ENCODE measurements around the gene ACSM6.

The ACSM6 gene

DNA sequence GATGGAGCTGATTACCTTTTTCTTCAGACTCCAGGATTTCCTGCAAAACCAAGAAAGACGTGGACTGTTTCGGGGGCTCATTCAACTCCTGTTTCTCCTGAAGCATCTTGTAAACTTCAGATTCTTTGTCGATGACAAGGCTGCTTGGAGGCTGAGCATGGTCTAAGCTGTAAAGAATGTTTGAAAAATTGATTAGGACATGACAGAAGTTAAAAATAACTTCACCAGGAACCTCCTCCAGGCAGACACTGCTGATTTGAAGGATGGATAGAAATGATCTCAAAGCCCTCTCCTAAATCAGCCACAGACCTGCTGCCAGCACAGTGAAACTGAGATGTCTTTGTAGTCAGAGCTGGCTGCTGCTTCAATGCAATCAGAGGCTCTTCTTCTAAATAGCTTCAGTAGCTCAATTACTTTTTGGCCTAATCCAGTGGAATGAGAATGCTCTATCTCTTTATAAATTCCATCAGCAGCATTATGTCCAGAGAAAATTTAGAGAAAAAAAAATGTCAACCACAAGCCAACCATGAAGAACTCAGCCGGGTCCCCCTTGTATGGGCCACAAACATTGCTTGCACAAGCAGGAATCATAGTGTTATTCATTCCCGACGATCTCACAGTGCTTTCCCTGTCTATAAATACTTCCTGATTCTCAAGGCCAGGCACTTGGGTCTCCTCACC lies 53.3 kb downstream of the ACSM6 start:
- DNase-seq: no peak

DNA sequence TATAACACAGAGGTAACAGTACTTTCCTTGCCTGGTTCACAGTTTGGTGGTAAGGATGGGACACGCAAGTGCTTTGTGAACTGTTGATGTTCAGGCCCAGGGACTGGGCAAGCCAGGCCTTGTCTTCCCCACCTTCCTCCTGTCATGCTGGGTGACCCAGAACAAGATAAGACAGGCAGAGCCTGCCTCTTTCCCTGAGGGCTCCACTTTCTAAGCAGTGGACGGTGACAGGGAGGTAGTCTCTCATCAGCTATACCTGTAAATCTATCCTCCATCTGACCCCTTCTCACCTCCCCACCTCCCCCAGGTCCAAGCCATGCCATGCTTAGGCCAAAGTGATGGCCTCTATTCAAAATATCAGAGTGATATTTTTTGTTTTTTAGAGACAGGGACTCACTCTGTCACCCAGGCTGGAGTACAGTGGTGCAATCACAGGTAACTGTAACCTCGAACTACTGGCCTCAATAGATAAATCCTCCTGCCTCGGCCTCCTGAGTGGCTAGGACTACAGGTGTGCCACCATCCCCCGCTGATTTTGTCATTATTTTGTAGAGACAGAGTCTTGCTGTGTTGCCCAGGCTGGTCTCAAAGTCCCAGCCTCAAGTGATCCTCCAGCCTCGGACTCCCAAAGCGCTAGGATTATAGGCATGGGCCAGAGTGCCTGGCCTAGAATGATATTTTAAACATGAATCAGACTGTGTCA lies 54.0 kb downstream of the ACSM6 start:
- no peak for DNase-seq

DNA sequence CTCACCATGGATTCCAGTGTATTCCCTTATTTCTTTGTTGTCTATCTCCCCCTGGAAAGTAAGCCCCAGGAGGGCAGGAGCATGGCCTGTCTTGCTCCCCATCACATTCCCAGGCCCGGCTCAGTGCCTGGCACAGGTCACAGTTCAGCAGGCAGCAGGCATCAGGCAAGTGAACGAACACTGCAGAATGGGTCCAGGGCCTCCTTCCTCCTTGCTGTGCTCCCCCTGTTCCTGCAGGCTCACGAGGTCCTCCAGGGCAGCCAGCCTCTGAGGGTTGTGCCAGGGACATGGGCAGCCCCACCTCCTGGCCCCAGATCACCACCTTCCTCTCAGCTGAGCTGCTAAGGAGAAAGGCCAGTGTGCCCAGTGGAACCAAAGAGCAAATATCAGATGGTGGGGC lies 55.0 kb downstream of the ACSM6 start:
- DNase-seq: no peak

DNA sequence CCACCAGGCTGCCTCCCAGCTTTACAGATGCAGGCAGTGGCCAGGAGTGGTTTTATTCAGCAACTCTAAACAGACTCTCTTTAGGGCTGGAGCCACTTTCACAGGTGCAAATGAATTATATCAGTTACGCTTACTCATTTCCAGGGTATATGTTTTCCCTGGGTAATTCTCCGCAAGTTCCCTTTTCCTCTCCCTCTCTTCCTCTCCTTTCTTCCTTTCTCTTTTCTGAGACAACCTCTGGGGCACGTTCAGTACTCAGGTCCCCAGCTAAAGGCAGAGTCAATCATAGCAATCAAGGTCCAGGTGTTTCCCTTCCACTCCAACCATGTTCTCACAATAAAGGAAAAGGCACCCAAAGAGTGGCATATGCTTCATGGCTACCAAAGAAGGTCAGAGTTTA lies 55.4 kb downstream of the ACSM6 start:
- DNase-seq: no peak

DNA sequence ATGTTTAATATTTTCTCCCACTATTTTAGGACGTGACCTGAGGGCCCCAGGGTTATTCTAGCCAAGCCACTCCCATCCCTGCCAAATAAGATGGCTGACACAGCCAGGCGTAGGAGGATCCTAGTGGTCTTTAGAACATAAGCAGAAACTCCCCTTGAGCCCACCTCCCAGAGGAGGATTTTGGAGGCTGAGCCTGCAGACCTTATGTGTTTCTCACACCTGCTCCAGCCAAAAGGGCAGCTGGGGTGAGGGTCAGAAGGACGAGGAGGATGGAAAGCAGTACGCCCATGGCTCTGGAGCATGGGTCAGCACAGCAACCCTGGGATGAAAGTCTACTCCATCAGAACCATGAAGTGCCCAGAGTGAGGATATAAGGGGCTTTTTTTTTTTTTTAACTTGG lies 56.8 kb downstream of the ACSM6 start:
- no peak for DNase-seq

DNA sequence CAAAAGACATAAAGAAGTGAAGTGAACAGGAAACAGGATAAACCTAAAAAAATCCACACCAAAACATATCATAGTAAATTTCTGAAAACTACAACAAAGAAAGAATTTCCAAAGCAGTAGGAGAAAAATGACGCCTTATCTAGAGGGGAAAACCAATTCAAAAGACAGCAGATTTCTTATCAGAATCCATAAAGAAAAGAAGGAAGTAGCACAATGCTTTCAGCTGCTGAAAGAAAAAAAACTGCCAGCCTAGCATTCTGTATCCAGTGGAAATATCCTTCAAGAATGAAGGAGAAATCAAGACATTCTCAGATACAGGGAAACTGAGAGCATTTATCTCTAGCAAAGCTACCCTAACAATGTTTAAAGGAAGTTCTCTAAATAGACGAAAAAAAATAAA lies 59.0 kb downstream of the ACSM6 start:
- no peak for DNase-seq

DNA sequence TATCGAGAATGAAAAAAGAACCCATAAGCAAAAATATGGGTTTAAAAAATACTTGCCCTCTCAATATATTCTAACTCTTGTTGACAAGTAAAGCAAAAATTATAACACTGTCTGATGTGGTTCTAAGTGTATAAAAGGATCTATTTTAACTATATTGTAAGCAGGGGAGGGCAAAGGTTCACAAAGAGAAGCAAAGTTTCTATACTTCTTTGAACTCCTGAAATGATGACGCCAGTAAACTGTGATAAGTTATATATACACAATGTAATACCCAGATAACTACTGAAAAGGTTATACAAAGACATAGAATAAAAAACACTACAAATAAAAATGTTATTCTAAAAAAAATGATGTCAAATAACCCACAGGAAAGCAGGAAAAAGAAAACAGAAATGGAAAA lies 59.6 kb downstream of the ACSM6 start:
- no peak for DNase-seq

DNA sequence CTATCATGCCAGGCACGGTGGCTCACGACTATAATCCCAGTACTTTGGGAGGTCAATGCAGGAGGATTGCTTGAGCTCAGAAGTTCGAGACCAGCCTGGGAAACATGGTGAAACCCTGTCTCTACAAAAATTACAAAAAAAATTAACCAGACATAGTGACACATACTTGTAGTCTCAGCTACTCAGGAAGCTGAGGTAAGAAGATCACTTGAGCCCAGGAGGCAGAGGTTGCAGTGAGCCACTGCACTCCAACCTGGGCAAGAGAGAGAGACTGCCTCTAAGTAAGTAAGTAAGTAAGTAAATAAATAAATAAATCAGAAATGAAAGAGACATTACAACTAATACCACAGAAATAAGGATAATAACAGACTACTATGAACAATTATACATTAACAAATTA lies 60.6 kb downstream of the ACSM6 start:
- no peak for DNase-seq

DNA sequence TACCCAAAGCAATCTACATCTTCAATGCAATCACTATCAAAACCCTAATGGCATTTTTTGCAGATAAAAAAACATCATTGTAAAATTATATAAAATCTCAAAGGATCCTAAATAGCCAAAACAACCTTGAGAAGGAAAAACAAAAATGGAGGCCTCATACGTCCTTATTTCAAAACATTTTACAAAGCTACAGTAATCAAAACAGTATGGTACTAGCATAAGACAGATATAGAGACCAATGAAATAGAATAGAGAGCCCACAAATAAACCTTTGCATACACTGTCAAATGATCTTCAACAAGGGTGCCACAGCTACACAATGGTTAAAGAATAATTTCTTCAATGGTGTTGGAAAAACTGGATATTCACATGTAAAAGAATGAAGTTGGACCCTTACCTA lies 62.2 kb downstream of the ACSM6 start:
- DNase-seq: no peak

DNA sequence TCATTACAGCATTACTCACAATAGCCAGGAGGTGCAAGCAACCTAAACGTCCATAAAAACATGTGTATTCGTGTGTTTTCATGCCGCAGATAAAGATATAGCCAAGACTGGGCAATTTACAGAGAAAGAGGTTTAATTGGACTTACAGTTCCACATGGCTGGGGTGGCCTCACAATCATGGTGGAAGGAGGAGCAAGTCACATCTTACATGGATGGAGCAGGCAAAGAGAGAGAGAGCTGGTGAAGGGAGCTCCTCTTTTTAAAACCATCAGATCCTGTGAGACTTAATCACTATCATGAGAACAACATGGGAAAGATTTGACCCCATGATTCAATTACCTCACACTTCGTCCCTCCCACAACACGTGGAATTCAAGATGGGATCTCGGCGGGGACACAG lies 63.8 kb downstream of the ACSM6 start:
- DNase-seq: no peak

DNA sequence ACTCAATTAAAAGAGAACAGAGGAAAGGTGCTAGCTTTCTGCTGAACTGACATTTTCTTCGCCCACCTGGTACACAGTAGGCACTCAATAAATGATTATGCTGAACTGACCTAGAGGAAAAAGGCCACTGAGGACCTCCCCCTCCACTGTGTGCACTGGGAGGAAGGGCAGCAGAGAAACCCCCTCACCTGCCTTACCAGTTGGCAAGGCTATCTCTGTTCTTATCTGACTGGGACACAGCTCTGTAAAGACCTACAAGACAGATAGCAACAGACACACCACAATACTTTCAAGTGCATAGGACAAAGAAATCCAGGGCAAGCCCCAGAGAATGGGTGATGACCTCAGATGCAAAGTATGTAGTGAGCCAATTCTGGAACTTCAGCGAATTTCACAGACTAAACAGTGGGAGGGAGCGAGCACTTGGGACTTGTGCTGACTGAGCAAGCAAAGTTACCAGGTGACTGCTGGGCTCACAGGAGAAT lies 66.4 kb downstream of the ACSM6 start:
- peak; percentile 59 to 87 for DNase-seq

DNA sequence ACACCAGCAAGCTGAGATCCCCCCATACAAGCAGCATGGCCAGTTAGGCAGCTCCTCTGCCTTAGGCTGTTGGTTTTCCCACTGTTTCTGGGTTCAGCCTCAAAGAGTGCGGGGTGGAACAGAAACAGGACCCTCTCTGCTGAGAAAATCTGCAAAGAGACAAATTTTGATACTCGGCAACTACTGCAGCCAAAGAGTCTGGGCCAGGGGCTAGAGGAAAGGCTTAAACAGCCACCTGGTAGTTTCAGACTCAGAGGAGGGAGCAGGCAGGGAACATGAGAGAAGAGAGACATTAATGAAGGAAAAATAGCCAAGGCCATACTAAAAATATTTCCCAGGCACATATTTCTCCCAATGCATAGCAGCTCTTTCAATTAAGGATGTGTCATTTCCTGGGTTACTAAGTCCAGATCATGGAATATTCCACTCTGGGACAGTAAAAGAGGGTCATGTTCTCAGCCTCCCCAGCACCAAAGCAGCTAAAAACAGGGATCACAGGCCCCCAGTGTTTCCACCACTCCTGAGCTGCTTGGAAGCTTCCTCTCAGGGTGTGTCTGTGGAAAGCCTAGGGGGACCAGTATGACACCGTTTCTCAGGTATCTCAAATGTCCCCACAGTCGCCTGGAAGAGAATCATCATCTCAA lies 67.0 kb downstream of the ACSM6 start:
- no peak for DNase-seq

DNA sequence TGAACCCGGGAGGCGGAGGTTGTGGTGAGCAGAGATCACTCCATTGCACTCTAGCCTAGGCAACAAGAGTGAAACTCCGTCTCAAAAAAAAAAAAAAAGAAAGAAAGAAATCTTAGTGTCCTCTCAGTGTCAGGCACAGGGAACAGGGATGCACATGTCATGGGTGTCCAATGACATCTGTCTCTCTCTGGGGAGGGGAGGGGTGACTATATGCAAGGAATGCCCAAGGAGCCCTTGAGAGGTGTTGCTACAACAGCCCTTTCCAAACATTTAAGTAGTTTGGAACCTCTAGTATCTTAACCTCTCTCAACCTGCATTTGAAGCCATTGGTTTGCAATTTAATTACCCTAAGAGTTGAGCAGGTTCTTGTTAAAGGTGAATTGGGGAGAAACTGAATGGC lies 67.9 kb downstream of the ACSM6 start:
- peak in 1 of 2 donors; percentile 8 for DNase-seq

DNA sequence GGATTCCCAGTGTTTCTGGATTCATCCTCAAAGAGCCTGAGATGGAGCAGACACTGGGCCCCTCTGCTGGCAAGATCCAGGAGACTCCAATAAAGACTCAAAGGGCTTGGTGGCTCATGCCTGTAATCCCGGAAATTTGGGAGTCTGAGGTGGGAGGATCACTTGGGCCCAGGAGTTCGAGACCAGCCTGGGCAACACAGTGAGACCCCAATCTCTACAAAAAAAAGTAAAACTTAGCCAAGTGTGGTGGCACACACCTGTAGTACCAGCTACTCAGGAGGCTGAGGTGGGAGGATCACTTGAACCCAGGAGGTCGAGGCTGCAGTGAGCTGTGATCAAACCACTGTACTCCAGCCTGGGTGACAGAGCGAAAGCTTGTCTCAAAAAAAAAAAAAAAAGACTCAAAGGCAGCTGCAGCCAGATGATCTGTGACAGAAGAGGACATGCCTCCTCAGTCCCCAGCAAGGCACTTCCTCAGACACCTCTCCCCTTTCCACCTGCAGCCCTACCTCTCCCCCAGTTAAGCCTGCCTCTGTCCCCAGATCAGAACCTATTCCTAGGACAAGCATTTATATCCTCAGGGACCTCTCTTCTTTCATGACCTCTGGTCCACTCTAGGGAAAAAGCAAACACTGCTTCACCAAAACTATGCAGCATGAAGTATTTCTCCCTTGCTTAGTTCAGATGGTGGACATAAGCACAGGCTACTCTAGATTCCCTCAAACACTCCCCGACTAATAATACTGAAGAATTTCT lies 68.9 kb downstream of the ACSM6 start:
- peak in 1 of 2 donors; percentile 29 for DNase-seq

DNA sequence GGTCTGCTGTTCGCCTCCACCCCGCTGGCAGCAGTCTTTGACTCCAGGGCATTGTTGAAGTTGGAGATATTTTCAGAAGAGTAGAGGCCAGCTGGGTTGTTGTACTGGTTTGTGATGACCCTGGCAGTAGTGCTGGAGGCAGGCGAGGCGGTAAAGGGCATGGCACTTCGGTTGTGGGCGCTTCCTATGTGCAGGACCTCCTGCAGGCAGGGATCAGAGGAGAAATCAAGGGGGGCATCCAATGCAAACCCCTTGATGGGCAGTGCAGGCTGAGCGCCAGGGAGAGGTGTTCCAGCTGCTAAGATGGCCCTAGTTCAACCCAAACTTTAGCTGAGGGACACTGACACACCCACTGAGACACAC lies 69.8 kb downstream of the ACSM6 start:
- DNase-seq: no peak

DNA sequence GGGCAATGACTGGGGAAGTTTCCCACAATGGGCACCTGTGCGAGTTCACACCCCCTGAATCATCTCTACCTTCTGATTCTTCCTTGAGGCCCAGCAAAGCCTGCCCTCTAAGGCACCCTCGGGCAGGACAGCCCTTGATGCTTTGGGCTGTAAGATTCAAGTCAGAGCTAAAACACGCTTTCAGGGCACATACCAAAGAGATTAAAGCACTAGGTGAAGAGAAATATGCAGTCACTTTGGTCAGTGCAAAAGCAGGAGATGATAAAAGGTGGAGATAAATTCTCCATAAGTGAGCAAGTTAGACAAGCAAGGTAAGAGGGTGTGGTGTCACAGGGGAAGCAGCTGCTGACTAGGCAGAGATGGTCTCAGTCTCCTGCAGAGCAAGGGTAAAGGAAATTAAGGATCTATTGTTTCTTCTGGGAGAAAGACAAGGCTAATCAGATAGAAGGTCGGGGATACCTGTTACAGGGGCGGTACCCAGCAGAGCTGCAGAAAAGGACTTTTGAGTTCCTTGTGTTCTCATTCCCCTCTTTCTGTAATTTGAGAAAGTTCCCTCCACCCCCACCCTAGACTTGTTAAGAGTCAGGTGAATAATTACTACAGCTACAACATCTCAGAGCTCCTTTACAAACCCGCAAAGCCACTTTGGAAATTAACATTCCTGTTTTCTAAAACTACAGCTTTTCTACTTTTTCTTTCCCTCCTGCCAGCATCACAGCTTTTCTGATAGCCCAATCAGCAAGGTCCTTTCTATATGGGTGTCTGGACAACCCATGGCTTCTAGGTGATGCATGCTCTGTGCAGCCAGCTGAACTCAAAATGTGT lies 70.4 kb downstream of the ACSM6 start:
- DNase-seq: no peak

DNA sequence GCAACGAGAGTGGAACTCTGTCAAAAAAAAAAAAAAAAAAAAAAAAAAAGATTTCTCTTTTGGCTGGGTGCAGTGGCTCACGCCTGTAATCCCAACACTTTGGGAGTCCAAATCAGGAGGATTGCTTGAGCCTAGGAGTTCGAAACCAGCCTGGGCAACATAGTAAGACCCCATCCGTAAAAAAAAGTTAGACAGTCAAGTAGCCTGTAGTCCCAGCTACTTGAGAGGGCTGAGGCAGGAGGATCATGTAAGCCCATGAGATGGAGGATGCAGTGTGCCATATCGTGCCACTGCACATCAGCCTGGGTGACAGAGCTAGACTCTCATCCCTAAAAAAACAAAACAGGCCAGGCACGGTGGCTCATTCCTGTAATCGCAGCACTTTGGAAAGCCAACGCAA lies 71.5 kb downstream of the ACSM6 start:
- DNase-seq: no peak

DNA sequence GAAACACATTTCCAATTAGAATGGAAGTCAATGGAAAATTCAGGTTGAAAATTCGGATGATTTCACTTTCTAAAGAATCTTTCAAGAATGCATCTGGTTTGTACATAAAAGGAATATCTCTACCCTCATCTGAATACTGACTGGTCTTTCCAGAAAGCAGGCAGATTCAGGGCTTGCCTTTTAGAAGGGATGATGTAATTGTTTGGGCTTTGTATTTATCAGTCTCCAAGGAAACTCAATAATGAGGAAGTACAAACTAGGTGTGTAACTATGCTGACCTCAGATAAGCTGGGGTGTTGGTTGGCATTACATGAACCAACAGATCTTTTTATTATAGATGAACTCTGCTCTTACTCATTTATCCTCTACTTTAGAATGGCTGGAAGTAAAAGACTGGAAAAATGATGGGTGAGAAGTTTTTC lies 72.6 kb downstream of the ACSM6 start:
- DNase-seq: peak; percentile 78 to 91

DNA sequence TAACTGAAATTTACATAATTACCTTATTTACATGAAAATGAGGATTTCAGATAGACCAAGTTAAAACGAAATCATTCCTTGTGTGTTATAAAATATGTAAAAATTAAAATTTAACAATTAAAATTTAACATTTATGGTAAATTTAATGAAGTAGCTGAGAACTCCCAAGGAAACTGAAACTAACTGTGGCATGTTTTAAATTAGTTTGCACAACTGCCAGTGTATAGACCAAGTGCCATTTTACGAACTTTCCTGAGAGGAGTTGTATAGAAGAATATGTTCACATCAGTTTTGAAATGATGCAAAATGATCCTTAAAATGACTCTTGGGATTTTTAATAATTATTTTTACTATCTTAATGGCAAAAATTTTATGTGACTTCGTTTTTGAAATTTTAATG lies 73.2 kb downstream of the ACSM6 start:
- DNase-seq: no peak

DNA sequence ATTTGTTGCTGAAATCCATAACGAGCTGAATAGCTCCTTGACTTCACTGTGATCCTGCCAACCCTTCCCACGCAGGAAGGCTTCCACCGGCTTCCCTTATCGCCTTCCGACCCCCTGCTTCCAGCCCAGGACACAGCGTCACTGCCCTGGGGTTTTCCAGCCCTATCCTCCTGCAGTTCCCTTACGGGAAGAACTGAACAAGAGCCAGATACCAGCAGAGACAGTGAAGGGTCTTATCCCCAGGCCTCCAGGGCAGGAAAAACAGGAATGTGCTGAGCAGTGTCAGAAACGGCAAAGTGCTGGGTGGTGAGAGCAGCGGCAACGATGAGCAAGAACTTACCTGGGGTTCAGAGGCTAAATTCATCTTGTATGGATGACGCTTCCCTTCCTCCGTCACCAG lies 74.4 kb downstream of the ACSM6 start:
- DNase-seq: no peak

DNA sequence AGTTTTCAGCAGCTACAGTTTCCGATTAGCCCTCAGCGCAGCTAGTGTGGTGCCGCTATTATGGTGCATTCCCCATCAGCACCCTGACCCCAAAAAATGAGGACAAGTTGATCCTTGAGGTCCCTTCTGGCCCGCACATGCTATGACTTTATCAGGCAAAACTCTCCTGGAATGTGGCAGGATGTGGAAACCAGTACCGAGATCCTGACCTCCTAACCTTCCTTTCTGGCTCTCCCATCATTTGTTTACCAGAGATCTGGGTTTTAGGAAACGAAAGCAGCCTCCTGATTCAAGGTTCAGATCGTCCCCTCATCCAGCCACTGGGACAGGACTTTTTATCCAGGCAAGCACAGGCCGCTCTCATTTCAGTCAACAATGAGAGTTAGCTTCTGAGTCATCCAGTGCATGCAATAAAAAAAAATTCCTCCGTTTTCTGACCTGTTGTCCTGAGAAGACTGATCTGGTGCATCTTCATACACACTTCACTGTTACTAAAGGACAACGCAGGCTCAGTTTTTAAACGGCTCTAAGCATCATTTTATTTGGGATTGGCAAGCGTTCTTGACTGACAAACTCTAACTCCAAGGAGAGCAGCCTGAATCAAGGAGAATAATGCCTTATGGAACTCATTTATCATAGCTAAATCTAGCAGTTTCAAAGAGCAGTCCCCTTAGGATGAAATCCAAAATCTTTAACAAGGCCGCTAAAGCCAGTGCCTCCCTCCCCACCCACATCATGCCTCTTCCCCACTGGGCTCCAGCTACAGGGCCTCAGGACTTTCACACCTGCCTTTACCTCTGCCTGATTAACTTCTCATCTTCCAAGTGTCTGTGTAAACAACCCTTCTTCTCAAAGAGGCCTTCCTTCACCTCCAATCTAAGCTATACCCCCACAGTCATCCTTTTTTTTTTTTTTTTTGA lies 79.6 kb downstream of the ACSM6 start:
- DNase-seq: no peak

Measured in inflammatory macrophage treated with lipopolysaccharide for 1 hour (primary cell).